ENCODE results near the gene PDGFD. TPM values are rescaled to one million over a fixed set of nuclear protein-coding genes. Genes with fewer than 3 reads are reported as not detected.

The PDGFD gene
- total RNA-seq, 1 donor: 6.9 TPM

DNA sequence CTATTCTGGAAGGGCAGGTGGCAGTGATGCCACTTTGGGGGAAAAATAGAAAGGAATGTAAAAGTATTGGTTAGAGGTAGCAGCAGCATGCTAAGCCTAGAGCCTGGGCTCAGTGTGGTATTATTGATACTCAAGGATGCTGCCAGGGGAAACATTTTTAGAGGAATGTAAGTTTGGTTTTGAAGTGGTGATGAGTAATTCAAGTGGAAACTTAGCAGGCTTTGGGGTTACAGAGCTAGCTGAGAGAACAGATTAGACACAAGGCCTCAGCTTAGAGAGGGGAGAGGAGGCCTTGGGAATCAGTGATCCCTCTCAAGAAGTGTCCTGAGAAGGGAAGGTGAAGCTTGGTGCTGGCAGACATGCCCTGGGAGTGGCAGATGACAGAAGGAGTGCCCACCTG is 160.5 kb downstream of the PDGFD start:
- DNase-seq (ENCODE audit: low read depth): peak; percentile 9
- TF ChIP-seq, protein P1, sequence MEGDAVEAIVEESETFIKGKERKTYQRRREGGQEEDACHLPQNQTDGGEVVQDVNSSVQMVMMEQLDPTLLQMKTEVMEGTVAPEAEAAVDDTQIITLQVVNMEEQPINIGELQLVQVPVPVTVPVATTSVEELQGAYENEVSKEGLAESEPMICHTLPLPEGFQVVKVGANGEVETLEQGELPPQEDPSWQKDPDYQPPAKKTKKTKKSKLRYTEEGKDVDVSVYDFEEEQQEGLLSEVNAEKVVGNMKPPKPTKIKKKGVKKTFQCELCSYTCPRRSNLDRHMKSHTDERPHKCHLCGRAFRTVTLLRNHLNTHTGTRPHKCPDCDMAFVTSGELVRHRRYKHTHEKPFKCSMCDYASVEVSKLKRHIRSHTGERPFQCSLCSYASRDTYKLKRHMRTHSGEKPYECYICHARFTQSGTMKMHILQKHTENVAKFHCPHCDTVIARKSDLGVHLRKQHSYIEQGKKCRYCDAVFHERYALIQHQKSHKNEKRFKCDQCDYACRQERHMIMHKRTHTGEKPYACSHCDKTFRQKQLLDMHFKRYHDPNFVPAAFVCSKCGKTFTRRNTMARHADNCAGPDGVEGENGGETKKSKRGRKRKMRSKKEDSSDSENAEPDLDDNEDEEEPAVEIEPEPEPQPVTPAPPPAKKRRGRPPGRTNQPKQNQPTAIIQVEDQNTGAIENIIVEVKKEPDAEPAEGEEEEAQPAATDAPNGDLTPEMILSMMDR (IDR thresholded peaks at IDR 0.05; ENCODE audit: insufficient read depth, low read depth, low read length): no peak
- H3K4me3 ChIP-seq (ENCODE audit: low read depth, low read length): no peak overlapping the region

DNA sequence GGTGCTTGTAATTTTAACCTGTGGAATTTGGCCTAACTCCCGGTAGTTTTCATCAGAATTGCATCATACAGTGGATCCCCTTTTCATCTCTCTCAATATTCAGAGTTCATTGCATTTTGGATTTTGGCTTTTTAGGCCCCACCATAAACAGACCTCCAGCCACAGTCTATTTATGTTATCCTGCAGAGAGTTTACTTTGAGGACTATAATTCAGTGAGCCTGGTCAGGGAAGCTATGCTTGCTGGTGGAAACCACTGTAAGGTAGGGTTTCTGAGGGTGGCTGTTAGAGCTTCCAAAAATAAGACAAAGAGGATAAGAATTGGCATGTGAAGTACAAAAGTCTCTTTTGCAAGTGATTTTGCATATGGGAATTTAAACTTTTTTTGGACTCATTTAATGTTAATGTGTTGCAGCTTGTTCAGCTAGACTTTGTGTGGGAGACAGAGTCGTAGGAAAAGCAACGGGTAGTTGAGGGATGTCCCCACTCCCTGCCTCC is 162.3 kb downstream of the PDGFD start:
- TF ChIP-seq, protein P1 (IDR thresholded peaks at IDR 0.05; ENCODE audit: insufficient read depth, low read depth, low read length): no peak
- peak; percentile 28 for DNase-seq (ENCODE audit: low read depth)
- H3K4me3 ChIP-seq (ENCODE audit: low read depth, low read length): no peak overlapping the region

DNA sequence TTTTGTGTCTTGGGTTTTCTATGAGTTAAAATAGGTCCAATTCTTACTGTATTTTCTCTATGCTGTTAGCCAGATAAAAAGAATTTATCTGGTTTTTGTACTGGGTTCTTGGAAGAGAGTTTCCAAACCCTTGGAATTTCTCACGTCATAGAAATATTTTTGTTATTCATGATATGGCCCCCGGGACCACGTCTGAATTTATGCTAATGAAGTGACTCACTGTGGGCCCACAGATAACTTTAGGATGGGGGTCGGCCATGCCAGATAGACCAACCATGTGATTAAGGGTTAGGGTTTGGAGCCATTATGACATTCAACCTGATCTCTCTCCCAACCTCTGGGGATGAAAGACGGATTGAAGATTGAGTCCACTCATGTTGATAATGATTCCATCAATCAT is 163.1 kb downstream of the PDGFD start:
- no peak overlapping the region for H3K4me3 ChIP-seq (ENCODE audit: low read depth, low read length)
- TF ChIP-seq, protein P1 (IDR thresholded peaks at IDR 0.05; ENCODE audit: insufficient read depth, low read depth, low read length): no peak
- DNase-seq (ENCODE audit: low read depth): peak; percentile 27

DNA sequence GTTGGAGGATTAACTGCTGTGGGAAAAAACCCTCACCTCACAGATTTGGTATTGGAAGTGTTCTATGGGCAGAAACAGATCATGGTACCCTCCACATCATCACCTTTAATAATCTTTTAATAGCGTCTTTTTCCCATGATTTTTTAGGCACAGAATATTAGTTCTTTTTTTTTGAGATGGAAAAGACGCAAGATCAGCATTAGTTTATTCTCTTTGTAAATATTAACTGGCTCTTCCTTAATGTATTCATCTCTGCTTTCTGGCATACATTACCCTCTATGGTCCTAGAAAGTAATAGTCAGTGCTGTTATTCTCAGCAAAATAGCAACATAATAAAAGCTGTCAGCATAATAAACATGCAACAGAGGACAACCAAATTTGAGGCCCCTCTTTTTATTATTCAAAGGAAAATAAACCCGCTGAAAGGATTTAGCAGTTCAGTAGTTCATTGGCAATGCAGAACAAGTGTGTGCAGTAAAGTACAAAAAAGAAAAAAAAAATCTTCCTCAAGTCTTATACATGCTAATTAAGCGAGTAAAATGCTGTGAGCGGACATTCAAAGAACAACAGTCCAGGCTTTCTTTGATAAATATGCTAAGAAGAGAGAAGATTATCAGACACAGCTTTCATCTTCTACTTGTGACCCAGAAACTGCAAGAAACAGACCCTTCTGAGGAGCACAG is 165.0 kb downstream of the PDGFD start:
- TF ChIP-seq, protein P1 (IDR thresholded peaks at IDR 0.05; ENCODE audit: insufficient read depth, low read depth, low read length): no peak
- no peak for DNase-seq (ENCODE audit: low read depth)
- no peak overlapping the region for H3K4me3 ChIP-seq (ENCODE audit: low read depth, low read length)

DNA sequence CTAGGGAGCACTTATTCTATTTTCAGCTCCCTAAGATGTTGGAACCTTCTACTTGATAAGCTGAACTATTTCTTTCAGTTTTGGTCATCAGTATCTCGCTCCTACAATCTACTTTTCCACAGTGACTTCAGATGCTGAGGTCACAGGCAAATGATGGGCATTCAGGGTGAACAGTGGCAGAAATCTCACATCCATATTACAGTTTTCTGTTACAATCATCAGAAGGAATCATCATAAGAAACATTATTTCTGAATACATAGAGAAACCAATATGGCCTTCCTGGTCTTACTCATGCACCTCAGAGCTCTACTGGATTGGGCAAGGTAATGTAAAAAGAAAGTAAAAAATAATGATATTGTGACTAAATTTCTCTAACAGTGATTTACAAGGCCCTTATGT is 166.9 kb downstream of the PDGFD start:
- no peak overlapping the region for H3K4me3 ChIP-seq (ENCODE audit: low read depth, low read length)
- TF ChIP-seq, protein P1 (IDR thresholded peaks at IDR 0.05; ENCODE audit: insufficient read depth, low read depth, low read length): no peak
- no peak for DNase-seq (ENCODE audit: low read depth)

DNA sequence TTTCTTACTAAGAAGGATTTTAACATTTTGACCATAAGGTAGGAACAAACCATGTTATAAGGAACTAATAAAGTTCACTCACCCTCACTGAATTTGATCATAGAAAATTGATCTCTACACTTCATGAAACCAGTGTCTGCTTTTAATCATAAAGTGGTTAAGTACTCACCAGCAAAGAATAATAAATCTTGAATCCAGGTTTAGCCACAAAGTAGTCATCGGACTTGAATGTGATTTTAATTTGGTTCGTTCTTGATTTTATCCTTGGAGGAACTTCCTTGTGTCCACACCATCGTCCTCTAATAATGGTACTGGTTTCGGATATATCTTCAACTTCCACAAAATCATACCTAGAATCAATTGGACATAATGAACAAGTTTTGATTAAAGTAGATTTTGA is 168.1 kb downstream of the PDGFD start:
- no peak overlapping the region for H3K4me3 ChIP-seq (ENCODE audit: low read depth, low read length)
- TF ChIP-seq, protein P1 (IDR thresholded peaks at IDR 0.05; ENCODE audit: insufficient read depth, low read depth, low read length): no peak
- no peak for DNase-seq (ENCODE audit: low read depth)

DNA sequence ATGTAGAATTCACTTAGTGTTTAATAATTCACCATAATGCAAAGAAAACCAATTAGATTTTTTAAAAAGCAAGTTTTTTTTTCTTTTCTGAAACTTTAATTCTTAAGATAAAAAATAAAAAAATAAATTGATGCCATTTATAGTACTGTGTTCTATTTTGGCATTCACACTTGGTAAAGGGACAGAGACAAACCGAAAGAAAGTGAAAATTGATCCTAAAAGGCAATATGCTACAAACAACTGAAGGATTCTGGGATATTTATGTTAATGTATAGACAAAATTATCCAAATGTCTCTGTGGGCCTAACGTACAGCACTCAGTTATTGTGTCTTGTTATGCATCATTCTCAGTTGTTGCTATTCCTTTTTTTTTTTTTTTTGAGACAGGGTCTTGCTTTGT is 169.4 kb downstream of the PDGFD start:
- TF ChIP-seq, protein P1 (IDR thresholded peaks at IDR 0.05; ENCODE audit: insufficient read depth, low read depth, low read length): no peak

More for the DNA sequence above, 169.4 kb downstream of the PDGFD start:
- no peak for DNase-seq (ENCODE audit: low read depth)
- H3K4me3 ChIP-seq (ENCODE audit: low read depth, low read length): no peak overlapping the region
